Epithelial cell of prostate (primary cell): ENCODE results near the gene TNS3.
A peak's percentile ranks its signal among the peaks of the same experiment; 100 is the strongest.

Source experiments
- DNase-seq: peaks from one replicate; pipeline ENCODE4 v3.0.0-alpha.2; 2011; ENCODE audit warnings: low read depth, low spot score
- H3K27ac ChIP-seq: fragments of 450-650 bp; 2 replicates; pipeline ENCODE4 v1.5.1; 2017; ENCODE audit warnings: mild to moderate bottlenecking

Gene TNS3

DNA sequence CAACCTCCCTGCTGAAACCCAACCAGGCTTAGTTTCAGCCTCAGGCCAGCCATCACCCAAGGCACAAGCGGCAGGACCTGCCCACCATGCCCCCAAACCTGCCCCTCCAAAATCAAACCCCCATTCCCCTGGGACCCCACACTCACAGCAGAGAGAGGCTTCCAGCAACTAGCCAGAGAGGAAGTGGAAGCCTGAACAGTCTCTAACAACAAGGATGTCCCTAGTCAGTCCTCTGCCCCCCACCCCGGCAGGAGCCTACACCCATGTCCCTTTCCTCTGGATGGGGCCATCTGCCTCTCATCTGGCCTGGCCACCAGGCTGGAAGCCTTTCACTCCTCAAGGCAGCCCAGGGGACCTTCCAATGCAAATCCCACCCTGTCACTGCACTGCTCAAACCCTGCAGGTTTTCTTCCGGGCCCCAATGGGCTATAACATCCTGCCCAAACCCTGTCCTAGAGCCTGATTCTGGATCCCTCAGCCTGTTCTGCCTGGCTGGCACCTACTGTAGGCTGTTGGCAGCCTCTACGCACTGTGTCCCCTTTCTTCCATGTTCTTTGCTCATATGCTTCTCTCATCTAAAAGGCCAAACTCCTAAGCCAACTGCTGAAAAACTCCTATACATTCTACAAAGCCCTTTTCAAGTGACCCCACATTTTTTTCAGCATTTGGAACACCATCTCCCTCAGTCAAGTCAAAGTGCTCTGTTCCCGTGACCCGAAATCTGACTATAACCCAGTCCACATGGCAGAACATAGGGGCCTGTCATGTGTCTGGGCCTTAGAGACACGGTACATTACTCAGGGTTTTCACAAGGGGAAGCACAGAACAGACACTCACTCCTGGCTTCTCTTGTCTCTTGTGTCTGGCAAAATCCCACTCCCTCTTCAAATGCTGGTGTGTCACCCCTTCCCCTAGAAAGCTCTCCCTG, 253.3 kb downstream of the TNS3 start:
- no peak overlapping the region for H3K27ac ChIP-seq

GRCh38 chr7:47327698-47328391, 254.1 kb downstream of the TNS3 start:
- no peak overlapping the region for H3K27ac ChIP-seq

More for the DNA sequence above, 253.3 kb downstream of the TNS3 start:
- no peak for DNase-seq

DNA sequence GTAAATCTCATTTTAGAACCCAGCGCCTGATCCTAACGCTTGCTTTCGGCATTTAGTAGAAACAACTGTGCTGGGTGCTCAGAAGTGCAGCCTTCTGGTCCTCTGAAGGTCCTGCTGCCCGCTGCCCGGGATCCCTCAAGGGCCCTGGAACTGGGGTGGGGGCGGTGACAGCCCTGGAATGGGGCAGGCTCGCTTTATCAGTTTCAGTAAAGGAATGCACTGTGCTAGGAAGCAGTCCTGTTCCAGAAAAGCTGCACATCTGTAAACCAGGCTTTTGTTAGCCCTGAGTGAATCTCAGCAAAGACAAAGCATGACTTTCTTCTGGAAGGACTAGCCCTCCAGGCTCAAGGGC, 254.6 kb downstream of the TNS3 start:
- DNase-seq, result no peak
- H3K27ac ChIP-seq, result no peak overlapping the region

More at GRCh38 chr7:47327698-47328391, 254.1 kb downstream of the TNS3 start:
- DNase-seq, result no peak

- H3K27ac ChIP-seq, result no peak overlapping the region
- DNase-seq, result no peak
Observed at GRCh38 chr7:47326808-47327207, 255.1 kb downstream of the TNS3 start.

- peak; percentile 53 for DNase-seq
- no peak overlapping the region for H3K27ac ChIP-seq
Observed at GRCh38 chr7:47326220-47326619, 255.7 kb downstream of the TNS3 start.

GRCh38 chr7:47325337-47325736, 256.6 kb downstream of the TNS3 start:
- no peak for DNase-seq
- H3K27ac ChIP-seq, result no peak overlapping the region

DNA sequence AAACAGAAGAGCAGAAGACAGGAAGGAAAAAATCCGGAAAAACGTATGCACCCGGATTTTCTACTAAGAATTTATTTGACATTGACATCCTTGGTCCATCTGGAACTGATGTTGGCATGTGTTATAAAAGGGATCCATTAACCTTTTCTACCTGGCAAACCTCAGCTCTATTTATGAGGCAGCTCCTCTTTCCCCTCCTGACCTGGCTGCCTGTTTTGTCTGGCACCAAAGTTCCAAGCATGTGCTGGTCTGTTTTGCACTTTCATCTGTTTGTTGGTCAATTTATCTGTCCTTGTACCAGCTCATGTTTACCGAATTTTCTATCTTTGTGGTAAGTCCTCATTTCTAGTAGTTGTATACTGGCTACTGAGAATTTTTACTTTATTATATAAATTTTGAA, 258.0 kb downstream of the TNS3 start:
- DNase-seq, result no peak
- no peak overlapping the region for H3K27ac ChIP-seq

DNA sequence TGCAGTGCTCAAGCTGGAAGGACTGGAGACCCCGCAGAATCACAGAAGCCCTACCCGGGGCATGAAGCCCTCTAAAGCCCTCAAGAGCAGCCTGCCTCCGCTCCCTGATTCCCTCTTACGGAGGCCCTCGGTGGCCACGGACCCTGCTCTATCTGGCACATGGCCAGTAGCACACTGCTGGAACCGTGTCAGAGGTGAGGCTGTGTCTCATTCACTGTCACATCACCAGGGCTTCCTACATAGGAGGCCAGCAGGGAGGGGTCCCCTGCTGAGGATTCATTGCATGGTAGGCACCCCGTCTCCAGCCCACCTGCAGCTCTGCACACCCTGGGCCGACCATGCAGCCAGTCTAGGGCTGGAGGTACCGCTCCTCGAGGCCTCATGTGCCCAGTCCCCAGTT, 259.2 kb downstream of the TNS3 start:
- DNase-seq, result no peak
- H3K27ac ChIP-seq, result no peak overlapping the region

DNA sequence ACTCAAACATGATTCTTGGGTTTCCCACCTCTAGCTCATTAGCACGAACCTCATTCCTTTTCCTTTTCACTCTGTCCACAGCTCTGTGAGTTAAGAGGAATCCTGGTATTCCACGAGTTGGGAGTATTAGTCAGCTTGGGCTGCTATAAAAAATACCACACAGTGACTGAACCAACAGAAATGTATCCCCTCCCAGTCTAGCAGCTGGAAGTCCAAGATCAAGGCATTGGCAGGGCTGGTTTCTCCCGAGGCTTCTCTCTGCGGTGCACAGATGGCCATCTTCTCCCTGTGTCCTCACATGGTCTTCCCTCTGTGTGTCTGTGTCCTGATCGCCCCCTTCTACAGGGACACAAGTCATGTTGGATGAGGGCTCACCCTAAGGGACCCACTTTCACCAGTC, 261.6 kb downstream of the TNS3 start:
- DNase-seq, result no peak
- no peak overlapping the region for H3K27ac ChIP-seq

- DNase-seq, result no peak
- no peak overlapping the region for H3K27ac ChIP-seq
Observed at GRCh38 chr7:47318395-47319182, 263.3 kb downstream of the TNS3 start.

- no peak overlapping the region for H3K27ac ChIP-seq
- no peak for DNase-seq
Observed at GRCh38 chr7:47317487-47317886, 264.4 kb downstream of the TNS3 start.

GRCh38 chr7:47314728-47315607, 266.9 kb downstream of the TNS3 start:
- DNase-seq, result no peak
- H3K27ac ChIP-seq, result no peak overlapping the region

DNA sequence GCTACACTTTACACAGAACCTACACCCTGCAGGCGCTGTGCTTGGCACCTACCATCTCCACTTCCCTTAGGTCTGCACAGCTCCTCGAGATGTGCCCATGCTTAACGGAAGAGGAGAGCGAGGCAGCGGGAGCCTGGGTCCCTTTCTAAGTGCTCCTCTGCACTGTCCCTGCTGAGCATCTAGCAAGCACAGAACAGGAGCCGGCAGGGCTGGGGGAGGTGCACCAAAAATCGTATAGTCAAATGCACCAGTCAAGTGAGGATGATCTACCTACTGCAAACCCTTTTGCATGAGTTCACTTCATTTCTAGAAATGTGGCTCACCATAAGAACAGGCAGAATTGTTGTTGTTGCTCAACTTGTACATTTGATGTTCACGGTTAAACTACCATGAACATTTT, 267.7 kb downstream of the TNS3 start:
- no peak for DNase-seq
- H3K27ac ChIP-seq, result no peak overlapping the region

DNA sequence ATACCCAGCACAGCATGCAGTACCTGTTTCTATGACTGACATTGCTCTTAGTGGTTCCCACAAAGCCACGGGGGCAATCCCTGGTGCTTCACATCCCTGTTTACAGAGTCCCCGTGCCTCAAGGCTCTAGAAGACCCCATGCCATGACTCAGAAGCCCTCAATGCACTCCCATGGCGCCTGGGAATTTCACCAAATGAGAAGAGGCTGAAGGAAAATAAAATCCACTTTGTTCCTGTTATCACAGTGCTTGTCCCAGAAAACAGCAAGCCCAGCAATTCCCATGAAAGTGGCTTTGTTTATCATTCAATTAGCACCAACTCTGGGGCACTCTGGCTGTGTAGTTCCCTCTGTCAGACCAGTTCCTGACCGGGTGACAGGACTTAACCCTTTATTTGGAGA, 268.3 kb downstream of the TNS3 start:
- no peak for DNase-seq
- no peak overlapping the region for H3K27ac ChIP-seq

DNA sequence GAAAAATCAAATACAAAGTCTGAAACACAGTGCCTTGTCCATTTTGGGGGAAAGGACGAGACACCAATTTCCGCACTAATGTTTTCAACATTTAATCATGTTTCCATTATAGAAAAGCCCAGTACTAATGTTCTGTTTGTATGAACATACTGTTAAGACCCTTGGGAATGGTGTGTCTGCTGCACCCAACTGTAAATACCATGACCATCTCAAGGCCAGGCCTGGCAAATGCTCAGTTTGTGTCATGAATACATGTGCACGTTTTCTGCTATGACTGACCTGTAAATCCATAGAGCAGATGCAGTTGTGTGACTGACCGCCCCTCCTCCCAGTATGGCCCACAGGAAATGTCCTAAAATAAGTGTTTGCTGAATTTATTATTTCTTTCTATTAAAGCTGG, 270.0 kb downstream of the TNS3 start:
- no peak overlapping the region for H3K27ac ChIP-seq
- DNase-seq, result no peak

DNA sequence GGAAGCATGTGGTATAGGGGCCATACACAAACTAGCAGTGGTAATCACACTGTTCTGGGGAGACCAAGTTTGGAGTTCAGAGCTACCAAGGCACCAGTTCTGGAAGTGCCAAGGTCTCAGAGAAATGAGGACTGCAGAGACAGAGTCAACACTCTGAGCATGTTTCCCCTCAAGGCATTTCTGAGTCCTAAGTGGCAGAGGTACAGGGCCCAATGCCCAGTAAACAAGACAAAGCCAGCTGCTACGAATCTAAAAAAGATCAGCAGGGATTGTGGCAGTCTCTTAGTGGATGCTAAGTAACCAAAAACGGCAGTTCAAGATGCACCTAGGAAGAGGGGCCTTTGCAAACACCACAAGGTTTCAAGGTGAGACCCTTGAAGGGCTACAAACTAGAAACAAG, 271.9 kb downstream of the TNS3 start:
- no peak for DNase-seq

GRCh38 chr7:47308808-47309207, 273.1 kb downstream of the TNS3 start:
- H3K27ac ChIP-seq, result no peak overlapping the region
- no peak for DNase-seq

More for the DNA sequence above, 271.9 kb downstream of the TNS3 start:
- no peak overlapping the region for H3K27ac ChIP-seq

DNA sequence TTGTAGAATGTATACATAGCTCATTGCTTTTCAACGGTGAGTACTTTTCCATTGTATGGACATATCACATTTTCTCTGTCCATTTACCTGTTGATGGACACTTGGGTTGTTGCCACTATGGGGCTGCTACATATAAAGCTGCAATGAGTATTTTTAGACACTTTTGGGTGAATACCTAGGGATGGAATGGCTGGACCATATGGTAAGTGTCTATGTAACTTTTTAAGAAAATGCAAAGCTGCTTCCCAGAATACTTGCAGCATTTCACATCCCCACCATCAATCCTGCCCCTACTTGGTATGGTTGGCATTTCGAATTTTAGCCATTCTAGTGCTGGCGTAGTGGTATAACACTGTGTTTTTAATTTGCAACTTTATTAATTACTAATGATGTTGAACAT, 274.6 kb downstream of the TNS3 start:
- no peak for DNase-seq
- H3K27ac ChIP-seq, result no peak overlapping the region

- DNase-seq, result no peak
- H3K27ac ChIP-seq, result no peak overlapping the region
Observed at GRCh38 chr7:47304727-47305719, 276.9 kb downstream of the TNS3 start.
